Upper lobe of left lung (tissue), 4 donors: ENCODE data around the gene PEX26.

ENCODE experiments used
- EP300 ChIP-seq, 4 donors: sonication (generic); formaldehyde crosslinking; IDR thresholded peaks; one replicate each; pipeline ENCODE4 v1.5.1; 2017; ENCODE audit warnings: antibody characterized with exemption in 4 of 4, control low read depth in 2 of 4
- POLR2A ChIP-seq, 4 donors: fragments of 450-650 bp; IDR thresholded peaks; one replicate each; pipeline ENCODE4 v1.5.1; 2016 to 2017; ENCODE audit warnings: antibody characterized with exemption in 4 of 4, mild to moderate bottlenecking in 2 of 4
- POLR2AphosphoS5 ChIP-seq, 2 donors: sonication (generic); formaldehyde crosslinking; IDR thresholded peaks; one replicate each; pipeline ENCODE4 v1.5.1; 2017; ENCODE audit warnings: antibody characterized with exemption in 2 of 2
- TF ChIP-seq, protein P1 (sequence below), 6 experiments: fragments of 450-650 bp in 4 of 6; fragments of 200-600 bp in 2 of 6; sonication (generic) in 2 of 6; IDR thresholded peaks; one replicate each; pipeline ENCODE4 v1.5.1; 2016 to 2019; ENCODE audit warnings: antibody characterized with exemption in 6 of 6

GRCh38 chr22:18130018-18130417, 52.2 kb downstream of the PEX26 start:
- TF ChIP-seq, protein P1, sequence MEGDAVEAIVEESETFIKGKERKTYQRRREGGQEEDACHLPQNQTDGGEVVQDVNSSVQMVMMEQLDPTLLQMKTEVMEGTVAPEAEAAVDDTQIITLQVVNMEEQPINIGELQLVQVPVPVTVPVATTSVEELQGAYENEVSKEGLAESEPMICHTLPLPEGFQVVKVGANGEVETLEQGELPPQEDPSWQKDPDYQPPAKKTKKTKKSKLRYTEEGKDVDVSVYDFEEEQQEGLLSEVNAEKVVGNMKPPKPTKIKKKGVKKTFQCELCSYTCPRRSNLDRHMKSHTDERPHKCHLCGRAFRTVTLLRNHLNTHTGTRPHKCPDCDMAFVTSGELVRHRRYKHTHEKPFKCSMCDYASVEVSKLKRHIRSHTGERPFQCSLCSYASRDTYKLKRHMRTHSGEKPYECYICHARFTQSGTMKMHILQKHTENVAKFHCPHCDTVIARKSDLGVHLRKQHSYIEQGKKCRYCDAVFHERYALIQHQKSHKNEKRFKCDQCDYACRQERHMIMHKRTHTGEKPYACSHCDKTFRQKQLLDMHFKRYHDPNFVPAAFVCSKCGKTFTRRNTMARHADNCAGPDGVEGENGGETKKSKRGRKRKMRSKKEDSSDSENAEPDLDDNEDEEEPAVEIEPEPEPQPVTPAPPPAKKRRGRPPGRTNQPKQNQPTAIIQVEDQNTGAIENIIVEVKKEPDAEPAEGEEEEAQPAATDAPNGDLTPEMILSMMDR (IDR thresholded peaks at IDR 0.05) = no peak
- TF ChIP-seq POLR2AphosphoS5 (IDR thresholded peaks at IDR 0.05) (no peak), POLR2A (IDR thresholded peaks at IDR 0.05) (no peak), EP300 (IDR thresholded peaks at IDR 0.05) (no peak)
